Uterus (tissue), 2 donors: ENCODE measurements around the gene EXOC4.

ENCODE experiments used
- CTCF ChIP-seq, 4 experiments: fragments of 200-600 bp in 2 of 4; fragments of 450-650 bp in 2 of 4; sonication (generic) in 2 of 4; IDR thresholded peaks; one replicate each; pipeline ENCODE4 v1.5.1; 2016 to 2019; ENCODE audit warnings: antibody characterized with exemption in 4 of 4, mild to moderate bottlenecking in 2 of 4, moderate library complexity in 1 of 4
- POLR2A ChIP-seq, 2 donors: fragments of 450-650 bp; IDR thresholded peaks; one replicate each; pipeline ENCODE4 v1.6.1; 2016; ENCODE audit warnings: antibody characterized with exemption in 2 of 2, mild to moderate bottlenecking in 1 of 2, moderate library complexity in 1 of 2

- TF ChIP-seq CTCF (IDR thresholded peaks at IDR 0.05) (no peak), POLR2A (IDR thresholded peaks at IDR 0.05) (no peak)
Measured at GRCh38 chr7:133679977-133680376, 427.1 kb downstream of the EXOC4 start.
